Left ventricle myocardium superior (tissue), 1 donor: ENCODE data around the gene ZFAND2B. TPM values are rescaled to one million over a fixed set of nuclear protein-coding genes. Genes with fewer than 3 reads are reported as not detected.
"Not testable (repeated sequence)": the region's sequence is repeated elsewhere in the genome, so short reads cannot be mapped to it uniquely, and the experiment has no call there.

Experiments used
- ATAC-seq: fragments of 200-7000 bp; cut with Tn5 transposase; one replicate; pipeline ENCODE4 v1.9.1; 2020; ENCODE audit warnings: mild to moderate bottlenecking, moderate library complexity
- DNase-seq: peaks from one replicate; pipeline ENCODE4 v3.0.0-alpha.2; 2020
- intact Hi-C: fragments of 100-400 bp; cut with micrococcal nuclease; formaldehyde crosslinking; loops from one replicate; pipeline ENCODE4 v1.11.0; 2022
- total RNA-seq: library from RNA; stranded (reverse); fragmentation: NEBNext Ultra II Directional; extraction: Animal tissue kit (Norgen Biotek cat#: 25700); gene quantifications from one replicate; pipeline ENCODE4 v1.2.1, GENCODE V29; 2021
- donor health status: DM: no; HTN: yes; CAD: no; lungs with severe emphysema.

Gene ZFAND2B
- total RNA-seq, 1 donor from 2014 or later = 20.3 TPM

DNA sequence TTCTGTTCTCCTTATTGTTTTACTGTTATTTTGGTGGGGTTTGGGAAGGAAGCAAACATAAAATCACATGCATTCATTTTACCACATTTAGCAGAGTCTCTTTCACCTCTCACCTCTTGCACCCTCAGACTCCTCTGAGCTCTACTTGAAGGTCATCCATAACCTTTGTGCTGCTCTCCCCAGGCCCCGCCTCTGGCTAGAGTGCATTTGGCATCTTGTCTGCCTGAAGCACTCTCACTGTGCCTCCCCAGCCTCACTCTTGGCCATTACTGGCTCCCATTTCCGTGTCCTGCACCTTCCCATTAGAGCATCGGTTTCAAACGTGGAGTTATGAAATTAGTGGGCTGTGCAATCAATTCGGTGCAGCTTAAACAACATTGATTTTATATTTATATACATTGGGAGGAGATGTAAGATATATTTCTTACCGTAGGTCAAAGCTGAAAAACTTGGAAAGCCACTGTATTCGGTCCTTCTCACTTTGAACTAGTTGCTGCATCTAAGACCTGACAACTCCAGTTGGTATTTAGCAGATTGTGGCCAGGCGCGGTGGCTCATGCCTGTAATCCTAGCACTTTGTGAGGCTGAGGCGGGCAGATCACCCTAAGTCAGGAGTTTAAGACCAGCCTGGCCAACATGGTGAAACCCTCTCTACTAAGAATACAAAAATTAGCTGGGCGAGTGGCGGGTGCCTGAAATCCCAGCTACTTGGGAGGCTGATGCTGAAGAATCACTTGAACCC is 6.9 kb upstream of the ZFAND2B start:
- DNase-seq (no peak), ATAC-seq (no peak)
- intact Hi-C loops = no loop called here

DNA sequence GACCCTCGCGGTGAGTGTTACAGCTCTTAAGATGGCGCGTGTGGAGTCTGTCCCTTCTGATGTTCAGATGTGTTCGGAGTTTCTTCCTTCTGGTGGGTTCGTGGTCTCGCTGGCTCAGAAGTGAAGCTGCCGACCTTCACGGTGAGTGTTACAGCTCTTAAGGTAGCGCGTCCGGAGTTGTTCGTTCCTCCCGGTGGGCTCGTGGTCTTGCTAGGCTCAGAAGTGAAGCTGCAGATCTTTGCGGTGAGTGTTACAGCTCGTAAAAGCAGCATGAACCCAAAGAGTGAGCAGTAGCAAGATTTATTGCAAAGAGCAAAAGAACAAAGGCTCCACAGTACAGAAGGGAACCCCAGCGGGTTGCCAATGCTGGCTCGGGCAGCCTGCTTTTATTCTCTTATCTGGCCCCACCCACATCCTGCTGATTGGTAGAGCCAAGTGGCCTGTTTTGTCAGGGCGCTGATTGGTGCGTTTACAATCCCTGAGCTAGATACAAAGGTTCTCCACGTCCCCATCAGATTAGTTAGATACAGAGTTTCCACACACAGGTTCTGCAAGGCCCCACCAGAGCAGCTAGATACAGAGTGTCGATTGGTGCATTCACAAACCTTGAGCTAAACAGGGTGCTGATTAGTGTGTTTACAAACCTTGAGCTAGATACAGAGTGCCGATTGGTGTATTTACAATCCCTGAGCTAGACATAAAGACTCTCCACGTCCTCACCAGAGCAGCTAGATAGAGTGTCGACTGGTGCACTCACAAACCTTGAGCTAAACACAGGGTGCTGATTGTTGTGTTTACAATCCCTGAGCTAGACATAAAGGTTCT is 5.9 kb upstream of the ZFAND2B start:
- DNase-seq = not testable (repeated sequence)

DNA sequence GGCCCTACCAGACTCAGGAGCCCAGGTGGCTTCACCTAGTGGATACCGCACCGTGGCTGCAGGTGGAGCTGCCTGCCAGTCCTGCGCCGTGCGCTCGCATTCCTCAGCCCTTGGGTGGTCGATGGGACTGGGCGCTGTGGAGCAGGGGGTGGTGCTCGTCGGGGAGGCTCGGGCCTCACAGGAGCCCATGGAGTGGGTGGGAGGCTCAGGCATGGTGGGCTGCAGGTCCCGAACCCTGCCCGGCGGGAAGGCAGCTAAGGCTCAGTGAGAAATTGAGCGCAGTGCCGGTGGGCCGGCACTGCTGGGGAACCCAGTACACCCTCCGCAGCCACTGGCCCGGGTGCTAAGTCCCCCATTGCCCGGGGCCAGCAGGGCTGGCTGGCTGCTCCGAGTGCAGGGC is 5.3 kb upstream of the ZFAND2B start:
- ATAC-seq, DNase-seq, intact Hi-C loops: not testable (repeated sequence)

More for the DNA sequence above, 5.9 kb upstream of the ZFAND2B start:
- ATAC-seq, intact Hi-C loops: not testable (repeated sequence)

DNA sequence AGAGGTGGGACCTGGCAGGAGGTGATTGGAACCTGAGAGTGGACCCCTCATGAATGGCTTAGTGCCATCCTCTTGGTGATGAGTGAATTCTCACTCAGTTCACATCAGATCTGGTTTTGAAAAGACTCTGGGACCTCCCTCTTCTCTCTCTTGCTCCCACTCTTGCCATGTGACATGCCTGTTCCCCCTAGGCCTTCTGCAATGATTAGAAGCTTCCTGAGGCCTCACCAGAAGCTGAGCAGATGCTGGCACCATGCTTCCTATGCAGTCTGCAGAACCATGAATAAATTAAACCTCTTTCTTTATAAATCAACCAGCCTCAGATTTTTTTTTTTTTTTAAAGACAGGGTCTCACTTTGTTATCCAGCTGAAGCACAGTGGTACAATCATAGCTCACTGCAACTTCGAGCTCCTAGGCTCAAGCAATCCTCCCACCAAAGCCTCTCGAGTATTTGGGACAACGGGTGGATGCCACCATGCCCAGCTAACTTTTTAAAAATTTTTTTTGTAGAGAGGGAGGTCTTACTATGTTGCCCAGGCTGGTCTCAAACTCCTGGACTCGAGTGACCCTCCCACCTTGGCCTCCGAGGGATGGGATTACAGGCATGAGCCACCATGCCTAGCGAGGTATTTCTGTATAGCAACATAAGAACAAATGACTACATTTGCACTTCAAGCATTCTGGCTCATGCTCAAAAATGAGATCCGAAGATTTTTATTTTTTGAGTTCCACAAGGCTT is 2.0 kb upstream of the ZFAND2B start:
- DNase-seq (no peak), ATAC-seq (no peak)
- intact Hi-C loops = no loop called here

DNA sequence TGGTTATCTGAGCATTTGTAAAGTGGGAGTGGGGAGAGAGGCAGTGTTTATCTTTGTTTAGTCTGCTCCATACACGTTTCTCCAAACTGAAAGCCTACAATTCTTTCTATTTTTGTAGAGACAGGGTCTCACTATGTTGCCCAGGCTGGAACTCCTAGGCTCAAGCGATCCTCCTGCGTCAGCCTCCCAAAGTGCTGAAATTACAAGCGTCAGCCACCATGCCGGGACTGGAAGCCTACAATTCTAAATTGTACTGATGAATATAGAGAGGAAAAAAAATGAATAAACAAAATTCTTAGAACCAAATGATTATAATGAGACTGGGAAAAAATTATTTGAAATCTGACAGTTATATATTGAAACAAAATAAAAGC is 1.4 kb upstream of the ZFAND2B start:
- intact Hi-C loops = no loop called here
- no peak for DNase-seq
- no peak for ATAC-seq

DNA sequence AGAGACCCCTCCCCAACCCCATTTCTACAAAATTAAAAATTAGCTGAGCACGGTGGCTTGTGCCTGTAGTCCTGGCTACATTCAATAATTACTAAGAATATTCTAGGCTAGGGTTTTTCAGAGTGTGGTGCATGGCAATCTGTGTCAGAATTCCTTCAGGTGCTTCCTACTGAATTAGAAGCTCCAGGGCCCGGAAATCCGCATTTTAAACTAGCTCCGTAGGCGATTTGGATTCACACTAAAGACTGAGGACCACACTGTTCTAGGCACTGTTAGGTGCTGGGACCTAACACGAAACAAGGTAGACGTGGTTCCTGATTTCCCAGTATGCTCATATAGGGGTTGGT is 628 bp upstream of the ZFAND2B start:
- intact Hi-C loops = no loop called here
- ATAC-seq = no peak
- no peak for DNase-seq

DNA sequence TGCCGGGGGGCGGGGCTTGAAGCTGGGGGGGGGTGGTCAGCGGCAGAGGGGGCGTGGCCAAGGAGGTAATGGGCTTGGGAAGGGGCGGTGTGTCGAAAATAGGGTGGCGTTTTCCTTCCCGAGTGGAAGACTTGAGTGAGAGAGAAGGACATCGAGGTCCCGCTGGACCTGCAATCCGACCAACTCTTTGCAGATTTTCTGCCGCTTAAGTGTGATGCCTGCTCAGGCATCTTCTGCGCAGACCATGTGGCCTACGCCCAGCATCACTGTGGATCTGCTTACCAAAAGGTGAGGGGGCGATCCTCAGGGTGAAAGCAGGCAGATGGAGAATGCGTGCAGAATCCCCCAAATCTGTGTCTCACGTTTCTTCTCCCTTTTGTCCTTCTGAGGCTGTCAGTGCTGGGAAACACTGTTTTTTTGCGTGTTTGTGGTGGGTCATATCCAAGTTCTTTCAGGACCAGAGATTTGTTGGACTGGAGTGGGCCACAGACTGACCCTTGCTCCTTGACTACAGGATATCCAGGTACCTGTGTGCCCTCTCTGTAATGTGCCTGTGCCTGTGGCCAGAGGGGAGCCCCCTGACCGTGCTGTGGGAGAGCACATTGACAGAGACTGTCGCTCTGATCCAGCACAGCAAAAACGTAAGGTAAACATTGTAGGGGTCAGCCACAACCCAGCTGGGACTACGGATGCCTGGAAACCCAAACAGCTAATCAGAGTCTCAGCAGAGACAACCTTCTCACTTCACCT is 727 bp downstream of the ZFAND2B start:
- ATAC-seq (no peak), DNase-seq (no peak)
- intact Hi-C loops = no loop called here

DNA sequence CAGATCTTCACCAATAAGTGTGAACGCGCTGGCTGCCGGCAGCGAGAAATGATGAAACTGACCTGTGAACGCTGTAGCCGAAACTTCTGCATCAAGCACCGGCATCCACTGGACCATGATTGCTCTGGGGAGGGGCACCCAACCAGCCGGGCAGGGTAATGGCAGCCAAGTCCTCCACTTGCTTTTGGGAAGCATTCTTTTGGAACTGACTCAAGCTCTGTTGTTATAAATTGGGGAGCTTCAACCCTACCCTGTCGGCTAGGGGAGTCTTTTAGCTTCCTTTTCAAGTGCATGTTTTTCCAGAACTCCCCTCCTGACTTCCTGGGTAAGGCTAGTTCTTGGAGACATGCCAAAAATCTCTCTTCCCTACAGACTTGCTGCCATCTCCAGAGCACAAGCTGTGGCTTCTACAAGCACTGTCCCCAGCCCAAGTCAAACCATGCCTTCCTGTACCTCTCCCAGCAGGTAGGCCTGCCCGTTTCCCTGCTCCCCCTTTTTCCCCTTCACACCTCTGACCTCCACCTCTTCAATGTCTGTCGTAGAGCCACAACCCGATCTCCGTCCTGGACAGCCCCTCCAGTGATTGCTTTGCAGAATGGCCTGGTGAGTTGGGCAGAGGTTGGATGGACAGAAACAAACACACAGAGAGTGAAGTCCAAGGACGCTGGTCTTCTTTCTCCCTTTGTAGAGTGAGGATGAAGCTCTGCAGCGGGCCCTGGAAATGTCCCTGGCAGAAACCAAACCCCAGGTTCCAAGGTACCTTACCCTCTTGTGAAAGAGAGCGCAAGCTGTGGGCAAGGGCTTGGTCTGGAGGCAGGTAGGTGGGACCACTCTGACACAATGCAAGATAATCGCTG is 1.5 kb downstream of the ZFAND2B start:
- DNase-seq (no peak), ATAC-seq (no peak)
- intact Hi-C loops = no loop called here

DNA sequence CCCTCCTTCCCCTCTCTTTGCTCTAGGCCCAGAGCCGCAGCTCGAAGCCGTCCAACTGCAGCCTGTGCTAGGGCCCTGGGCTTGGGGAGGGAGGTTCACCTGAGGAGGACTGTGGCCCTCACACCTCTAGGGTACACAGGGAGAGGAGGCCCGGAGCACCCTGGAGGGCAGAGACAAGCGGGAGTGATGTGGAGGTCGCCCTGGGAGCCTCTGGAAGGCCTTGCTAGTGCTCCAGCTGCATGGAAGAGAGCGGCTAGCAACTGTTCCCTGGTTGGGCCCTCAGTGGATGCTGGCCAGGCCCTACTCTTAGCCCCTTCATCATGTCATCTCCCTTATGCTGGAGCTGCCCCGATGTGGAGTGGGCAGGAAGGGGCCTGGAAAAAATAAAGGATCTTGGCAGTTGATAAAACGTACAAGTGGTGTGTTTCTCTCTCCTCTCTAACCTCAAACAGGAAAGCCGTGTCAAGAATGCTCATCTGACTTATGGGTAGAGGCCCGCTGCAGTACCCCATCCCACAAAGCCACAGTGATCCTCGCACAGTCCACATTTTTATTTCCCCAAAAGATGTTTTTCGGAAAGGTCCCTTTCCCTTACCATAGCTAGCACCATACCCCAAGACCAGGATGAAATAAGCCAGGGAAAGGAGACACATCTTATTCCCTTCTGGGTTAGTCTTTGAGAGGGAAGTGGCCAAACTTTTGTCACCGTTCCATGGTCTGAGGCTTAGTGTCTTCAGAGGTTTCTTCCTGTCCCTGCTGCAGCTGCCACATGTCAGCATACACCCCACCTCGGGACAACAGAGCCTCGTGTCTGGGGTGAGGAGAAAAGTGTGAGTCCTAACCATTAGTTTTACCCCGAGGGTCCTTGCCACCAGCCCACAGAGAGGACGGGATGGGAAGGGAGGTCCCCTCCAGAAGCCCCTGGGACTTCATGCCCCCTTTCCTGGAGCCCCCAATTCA is 2.9 kb downstream of the ZFAND2B start:
- intact Hi-C loops = no loop called here
- no peak for ATAC-seq
- no peak for DNase-seq

DNA sequence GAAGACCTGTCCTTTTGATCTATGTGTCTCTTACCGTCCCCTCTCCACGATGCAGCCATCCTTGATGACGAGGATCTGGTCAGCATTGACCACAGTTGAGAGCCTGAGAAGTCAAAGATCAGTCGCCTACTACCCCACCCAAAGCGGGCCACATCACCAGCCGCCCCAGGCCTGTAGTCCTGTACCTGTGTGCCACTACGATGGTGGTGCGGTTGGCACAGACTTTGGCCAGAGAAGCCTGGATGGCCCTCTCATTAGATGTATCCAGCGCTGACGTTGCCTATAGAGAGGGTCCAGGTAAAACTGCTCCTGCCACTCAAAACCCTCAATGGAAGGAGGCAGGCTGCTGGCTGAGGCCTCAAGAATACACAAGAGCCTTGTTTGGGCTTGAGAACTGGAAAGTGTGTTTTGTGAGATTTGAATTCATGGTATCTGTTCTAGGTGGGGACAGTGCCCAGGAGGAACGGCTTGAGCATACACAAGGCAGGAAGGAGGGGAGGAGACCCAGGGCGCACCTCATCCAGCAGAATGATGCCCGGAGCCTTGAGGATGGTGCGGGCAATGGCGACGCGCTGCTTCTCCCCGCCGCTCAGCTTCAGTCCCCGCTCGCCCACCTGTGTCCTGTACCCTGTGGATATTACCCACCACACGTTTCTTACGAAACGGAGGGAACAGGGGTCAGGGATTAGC is 3.8 kb downstream of the ZFAND2B start:
- intact Hi-C loops = no loop called here
- DNase-seq = no peak
- no peak for ATAC-seq

DNA sequence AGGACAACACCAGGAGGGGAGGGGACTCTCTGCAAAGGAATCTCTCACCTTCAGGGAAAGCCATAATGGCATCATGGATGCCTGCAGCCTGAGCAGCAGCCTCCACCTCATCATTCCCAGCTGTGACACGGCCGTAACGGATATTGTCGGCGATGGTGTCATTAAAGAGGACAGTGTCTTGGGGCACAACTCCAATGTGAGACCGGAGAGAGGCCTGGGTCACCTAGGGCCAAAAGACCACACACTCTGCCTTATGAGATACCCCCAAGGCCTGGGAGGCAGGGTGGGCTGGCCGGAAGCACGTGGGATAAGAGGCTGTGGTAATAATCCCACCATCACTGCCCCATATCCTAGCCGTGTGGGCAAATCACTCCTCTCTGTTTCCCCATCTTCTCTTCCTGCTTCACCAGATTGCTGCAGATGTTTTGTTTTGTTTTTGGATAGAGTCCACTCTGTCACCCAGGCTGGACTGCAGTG is 4.3 kb downstream of the ZFAND2B start:
- DNase-seq = no peak
- intact Hi-C loops = no loop called here
- no peak for ATAC-seq

DNA sequence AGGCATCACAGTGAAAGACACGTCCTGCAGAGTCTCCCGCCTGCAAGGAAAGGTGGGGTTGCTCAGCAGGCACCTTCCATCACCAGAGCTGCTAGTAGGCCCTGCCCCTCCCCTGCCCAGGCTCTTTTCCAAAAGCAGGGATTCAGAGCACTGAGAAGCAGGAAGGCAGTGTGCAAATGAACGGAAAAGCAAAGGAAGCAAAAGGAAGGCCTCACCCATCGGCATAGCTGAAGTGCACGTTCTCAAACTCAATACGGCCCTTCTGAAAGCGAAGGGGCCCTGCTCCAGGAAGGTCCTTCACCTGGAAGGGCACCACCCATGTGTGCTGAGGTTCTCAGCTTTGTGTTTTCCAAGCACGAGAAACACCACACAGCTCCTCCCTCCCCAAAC is 6.4 kb downstream of the ZFAND2B start:
- no peak for DNase-seq
- no peak for ATAC-seq
- intact Hi-C loops = no loop called here

DNA sequence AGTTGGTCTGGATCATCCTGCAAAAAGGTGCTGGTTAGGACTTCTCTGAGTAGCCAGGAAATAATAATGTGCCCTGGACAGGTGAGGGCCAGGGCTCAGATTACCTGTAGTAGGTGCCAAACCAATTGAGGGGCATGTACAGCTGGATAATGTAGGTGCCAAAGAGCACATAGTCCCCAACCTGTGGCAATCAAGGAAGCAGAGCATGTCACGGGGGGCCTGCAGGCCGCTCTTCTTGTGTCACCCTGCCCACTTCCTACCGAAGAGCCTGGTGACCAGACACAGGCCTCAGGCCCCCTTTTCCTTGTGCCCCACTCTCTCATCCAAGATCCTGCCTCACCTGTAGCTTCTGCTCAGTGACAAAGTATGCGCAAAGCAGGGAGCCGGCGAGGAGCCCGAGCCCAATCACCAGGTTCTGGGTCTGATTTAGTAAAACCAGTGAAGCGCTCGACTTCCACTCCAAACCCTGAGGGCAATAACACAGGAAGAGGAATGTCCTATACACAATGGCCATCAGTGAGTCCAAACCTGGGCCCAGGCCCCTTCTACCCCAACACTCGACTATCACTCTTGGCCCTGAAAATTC is 7.0 kb downstream of the ZFAND2B start:
- DNase-seq = no peak
- ATAC-seq = no peak
- intact Hi-C loops = no loop called here

DNA sequence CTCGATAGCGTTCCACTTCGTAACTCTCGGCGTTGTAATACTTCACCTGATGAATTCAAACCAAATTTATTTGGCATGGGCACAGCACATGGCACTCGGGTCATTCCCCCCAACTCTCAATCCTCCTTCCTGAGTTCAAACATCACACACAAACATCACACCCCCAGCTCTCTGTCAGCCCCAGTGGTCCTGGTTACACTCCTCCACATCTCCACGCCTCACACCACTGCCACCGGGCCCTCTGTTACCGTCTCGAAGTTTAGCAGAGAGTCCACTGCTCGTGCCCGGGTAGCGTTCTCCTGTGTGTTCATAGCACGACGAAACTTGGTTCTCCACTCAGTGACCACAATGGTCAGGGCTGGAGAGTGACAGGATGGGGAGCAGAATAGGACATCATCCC is 7.6 kb downstream of the ZFAND2B start:
- ATAC-seq (no peak), DNase-seq (no peak)
- intact Hi-C loops = no loop called here

DNA sequence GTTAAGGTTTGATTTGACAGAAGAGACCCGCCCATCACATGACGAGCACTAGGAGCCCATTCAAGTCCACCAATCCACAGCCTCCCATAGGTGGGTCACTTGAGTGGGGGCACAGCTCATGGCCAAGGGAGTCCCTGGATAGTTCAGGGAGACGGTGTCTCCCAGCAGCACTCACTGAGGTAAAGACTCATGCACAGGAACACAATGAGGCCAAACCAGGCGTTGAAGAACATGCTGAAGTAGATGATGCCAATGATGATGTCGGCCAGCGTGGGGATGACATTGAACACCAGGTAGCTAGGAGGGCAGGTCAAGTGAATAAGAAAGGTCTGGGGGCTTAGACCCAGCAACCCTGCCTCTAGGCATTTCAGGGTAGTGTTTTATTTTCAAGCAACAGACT is 8.2 kb downstream of the ZFAND2B start:
- intact Hi-C loops = no loop called here
- ATAC-seq = no peak

DNA sequence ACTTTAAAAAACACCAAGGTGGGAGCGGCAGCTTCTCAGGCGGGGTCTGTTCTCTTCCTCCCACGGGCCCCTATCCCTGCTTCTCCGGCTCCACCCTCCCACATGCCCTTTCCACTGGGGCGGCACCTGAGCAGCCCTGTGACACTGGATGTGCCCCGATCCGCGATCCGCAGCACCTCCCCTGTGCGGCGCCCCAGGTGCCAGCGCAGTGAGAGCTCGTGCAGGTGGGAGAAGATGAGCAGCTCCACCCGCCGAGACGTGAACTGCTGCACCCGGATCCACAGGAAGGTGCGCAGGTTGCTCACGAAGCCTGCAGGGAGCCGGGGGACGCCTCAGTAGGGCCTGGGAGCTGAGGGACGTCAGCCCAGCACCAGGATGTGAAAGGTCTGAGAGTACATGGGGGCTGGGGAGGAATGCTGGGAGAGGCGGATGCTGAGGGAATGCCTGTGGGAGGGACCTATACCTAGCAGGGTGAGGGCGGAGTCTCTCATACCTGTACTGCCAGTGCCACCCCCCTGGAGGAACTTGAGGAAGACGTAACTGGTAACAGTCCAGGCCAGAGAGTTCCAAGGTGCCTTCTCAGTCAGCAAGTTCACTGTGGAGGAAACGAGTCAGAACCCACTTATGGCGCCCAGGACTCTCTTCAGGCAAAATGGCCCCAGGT is 9.4 kb downstream of the ZFAND2B start:
- DNase-seq (no peak), ATAC-seq (no peak)
- intact Hi-C loops = no loop called here

More for the DNA sequence above, 8.2 kb downstream of the ZFAND2B start:
- DNase-seq = no peak
